OCI-LY1 (cell line): ENCODE data around the gene IGSF10.
A peak's percentile ranks its signal among the peaks of the same experiment; 100 is the strongest.

ENCODE experiments used
- H2AFZ ChIP-seq: fragments of 200-600 bp; sonication (generic), shearing (Covaris generic); 2 replicates; pipeline ENCODE4 v1.6.0; 2014; ENCODE audit warnings: antibody characterized with exemption, mild to moderate bottlenecking, low read length
- H3F3A ChIP-seq: fragments of 200-600 bp; sonication (generic), shearing (Covaris generic); 2 replicates; pipeline ENCODE4 v1.6.0; 2014; ENCODE audit warnings: mild to moderate bottlenecking, antibody characterized with exemption, low read length, moderate library complexity; ENCODE audit not compliant: insufficient read depth
- H3K27ac ChIP-seq: fragments of 200-600 bp; sonication (generic); 2 replicates; pipeline ENCODE4 v1.5.1; 2014; ENCODE audit warnings: low read length, mixed run types, mild to moderate bottlenecking, low read depth; ENCODE audit not compliant: poor library complexity, severe bottlenecking
- H3K27me3 ChIP-seq: fragments of 200-600 bp; sonication (generic); 2 replicates; pipeline ENCODE4 v1.6.0; 2014; ENCODE audit warnings: antibody characterized with exemption, mild to moderate bottlenecking, low read length, moderate library complexity; ENCODE audit not compliant: insufficient read depth
- H3K36me3 ChIP-seq: fragments of 200-600 bp; sonication (generic); 2 replicates; pipeline ENCODE4 v1.6.1; 2014; ENCODE audit warnings: mild to moderate bottlenecking, antibody characterized with exemption, low read length, moderate library complexity, mixed read lengths; ENCODE audit not compliant: insufficient read depth
- H3K4me1 ChIP-seq: fragments of 200-600 bp; sonication (generic); 2 replicates; pipeline ENCODE4 v1.5.1; 2014; ENCODE audit warnings: mild to moderate bottlenecking, low read length, moderate library complexity; ENCODE audit not compliant: insufficient read depth, severe bottlenecking
- H3K4me2 ChIP-seq: fragments of 200-600 bp; sonication (generic), shearing (Covaris generic); 2 replicates; pipeline ENCODE4 v1.6.1; 2014; ENCODE audit warnings: low read length
- H3K4me3 ChIP-seq: fragments of 200-600 bp; sonication (generic); 2 replicates; pipeline ENCODE4 v1.5.1; 2014; ENCODE audit warnings: low read length, low read depth, mild to moderate bottlenecking, mixed read lengths; ENCODE audit not compliant: poor library complexity, severe bottlenecking
- H3K79me2 ChIP-seq: fragments of 200-600 bp; shearing (Covaris generic); 2 replicates; pipeline ENCODE4 v1.6.1; 2016; ENCODE audit warnings: mixed run types, low read length, mixed read lengths; ENCODE audit not compliant: insufficient read depth
- H3K9ac ChIP-seq: fragments of 200-600 bp; sonication (generic), shearing (Covaris generic); 2 replicates; pipeline ENCODE4 v1.6.1; 2014; ENCODE audit warnings: mild to moderate bottlenecking, low read length, mixed read lengths
- H3K9me2 ChIP-seq: fragments of 200-600 bp; sonication (generic), shearing (Covaris generic); 2 replicates; pipeline ENCODE4 v1.6.1; 2014; ENCODE audit warnings: low read depth, mild to moderate bottlenecking, low read length, mixed read lengths
- H3K9me3 ChIP-seq: fragments of 200-600 bp; shearing (Covaris generic); 2 replicates; pipeline ENCODE4 v1.6.1; 2014; ENCODE audit warnings: low read length, mixed read lengths
- H4K20me1 ChIP-seq: fragments of 200-600 bp; sonication (generic), shearing (Covaris generic); 2 replicates; pipeline ENCODE4 v1.6.0; 2016; ENCODE audit warnings: mild to moderate bottlenecking, low read length; ENCODE audit not compliant: insufficient read depth
- EZH2 ChIP-seq: fragments of 200-600 bp; sonication (generic), shearing (Covaris generic); IDR thresholded peaks from 2 replicates; pipeline ENCODE4 v1.8.0; 2017; ENCODE audit warnings: borderline replicate concordance, mixed run types, mild to moderate bottlenecking, antibody characterized with exemption, low read length, moderate library complexity, mixed read lengths
- TF ChIP-seq, protein P1 (sequence below): fragments of 200-600 bp; sonication (generic), shearing (Covaris generic); IDR thresholded peaks from 2 replicates; pipeline ENCODE4 v1.5.1; 2017; ENCODE audit warnings: mild to moderate bottlenecking, antibody characterized with exemption, low read length, moderate library complexity, mixed read lengths

Gene IGSF10

DNA sequence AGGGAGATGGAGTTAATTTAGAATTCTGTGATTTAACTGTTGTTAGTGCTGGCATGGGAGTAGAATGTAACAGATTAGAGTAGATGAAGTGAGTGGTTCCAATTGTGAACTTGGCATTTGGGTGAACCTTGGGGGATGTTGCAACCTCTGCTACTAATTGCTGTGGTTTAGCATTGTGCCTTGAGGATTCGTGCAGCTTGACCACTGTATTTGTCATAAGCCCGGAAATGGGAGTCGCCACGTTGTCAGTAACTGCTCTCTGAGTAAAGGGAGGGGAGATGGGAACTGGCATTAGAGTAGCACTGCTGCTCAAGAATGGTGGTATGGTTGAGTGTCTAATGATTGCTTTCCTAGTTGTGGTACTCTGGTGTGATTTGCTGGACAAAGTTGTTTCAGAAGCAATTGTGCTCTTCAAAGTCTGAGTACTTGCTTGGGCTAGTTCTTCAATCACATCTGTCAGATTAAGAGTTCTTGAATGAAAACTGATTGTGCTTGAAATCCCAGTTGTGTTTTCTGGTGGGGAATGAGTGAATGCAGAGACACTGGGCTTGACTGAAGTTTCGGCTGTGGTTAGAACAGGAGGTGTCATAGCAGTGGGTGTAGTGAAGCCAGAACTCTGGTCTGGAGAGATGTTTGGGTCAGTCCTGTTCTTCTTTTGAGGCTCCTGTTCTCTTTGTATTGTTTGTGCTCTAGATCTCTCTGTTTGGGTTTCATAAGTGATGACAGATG is 15.4 kb downstream of the IGSF10 start:
- no peak overlapping the region for H3K4me2 ChIP-seq
- no peaks in the 10 kb centered on the region for H3F3A ChIP-seq
- no peaks in the 10 kb centered on the region for H3K9me2 ChIP-seq
- H3K9ac ChIP-seq = no peak overlapping the region
- no peaks in the 10 kb centered on the region; the same call in 1 of the 2 replicates for H3K27me3 ChIP-seq
- H3K36me3 ChIP-seq = no peaks in the 10 kb centered on the region
- no peak overlapping the region for H3K4me3 ChIP-seq
- no peak for TF ChIP-seq EZH2
- no peaks in the 10 kb centered on the region for H3K9me3 ChIP-seq
- no peaks in the 10 kb centered on the region for H3K79me2 ChIP-seq
- H3K4me1 ChIP-seq = no peaks in the 10 kb centered on the region
- H4K20me1 ChIP-seq = no peaks in the 10 kb centered on the region
- H3K27ac ChIP-seq = no peak overlapping the region
- no peak overlapping the region for H2AFZ ChIP-seq

DNA sequence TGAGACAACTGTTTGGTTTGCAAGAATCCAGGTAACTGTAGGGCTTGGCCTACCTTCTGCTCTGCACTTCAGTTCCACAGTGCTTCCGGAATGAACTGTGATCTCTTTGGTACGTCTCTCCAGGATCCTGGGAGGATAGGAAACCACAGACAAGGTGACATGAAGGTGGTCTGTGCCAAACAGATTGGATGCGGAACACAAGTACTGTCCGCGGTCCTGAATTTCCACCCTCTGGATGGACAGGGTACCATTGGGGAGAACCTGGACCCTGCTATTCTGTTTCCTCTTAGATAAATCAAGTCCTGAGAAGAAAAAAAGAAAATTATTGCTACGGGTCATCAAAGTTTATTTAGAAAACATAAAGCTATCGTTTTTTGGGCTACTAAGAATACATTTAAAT is 17.3 kb downstream of the IGSF10 start:
- Histone ChIP-seq H3K4me2 (no peak overlapping the region), H3K9me2 (no peaks in the 10 kb centered on the region), H3K4me1 (no peaks in the 10 kb centered on the region)

GRCh38 chr3:151440940-151441339 is 19.9 kb downstream of the IGSF10 start:
- Histone ChIP-seq H3K9ac (no peak overlapping the region), H4K20me1 (no peaks in the 10 kb centered on the region), H3K9me3 (no peaks in the 10 kb centered on the region), H3F3A (no peaks in the 10 kb centered on the region), H3K27me3 (no peaks in the 10 kb centered on the region), H3K9me2 (no peaks in the 10 kb centered on the region), H3K4me3 (no peak overlapping the region), H2AFZ (no peak overlapping the region), H3K79me2 (no peaks in the 10 kb centered on the region), H3K4me1 (no peaks in the 10 kb centered on the region), H3K36me3 (no peaks in the 10 kb centered on the region), H3K27ac (no peak overlapping the region), H3K4me2 (no peak overlapping the region)
- TF ChIP-seq EZH2 = no peak
- TF ChIP-seq, protein P1, sequence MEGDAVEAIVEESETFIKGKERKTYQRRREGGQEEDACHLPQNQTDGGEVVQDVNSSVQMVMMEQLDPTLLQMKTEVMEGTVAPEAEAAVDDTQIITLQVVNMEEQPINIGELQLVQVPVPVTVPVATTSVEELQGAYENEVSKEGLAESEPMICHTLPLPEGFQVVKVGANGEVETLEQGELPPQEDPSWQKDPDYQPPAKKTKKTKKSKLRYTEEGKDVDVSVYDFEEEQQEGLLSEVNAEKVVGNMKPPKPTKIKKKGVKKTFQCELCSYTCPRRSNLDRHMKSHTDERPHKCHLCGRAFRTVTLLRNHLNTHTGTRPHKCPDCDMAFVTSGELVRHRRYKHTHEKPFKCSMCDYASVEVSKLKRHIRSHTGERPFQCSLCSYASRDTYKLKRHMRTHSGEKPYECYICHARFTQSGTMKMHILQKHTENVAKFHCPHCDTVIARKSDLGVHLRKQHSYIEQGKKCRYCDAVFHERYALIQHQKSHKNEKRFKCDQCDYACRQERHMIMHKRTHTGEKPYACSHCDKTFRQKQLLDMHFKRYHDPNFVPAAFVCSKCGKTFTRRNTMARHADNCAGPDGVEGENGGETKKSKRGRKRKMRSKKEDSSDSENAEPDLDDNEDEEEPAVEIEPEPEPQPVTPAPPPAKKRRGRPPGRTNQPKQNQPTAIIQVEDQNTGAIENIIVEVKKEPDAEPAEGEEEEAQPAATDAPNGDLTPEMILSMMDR = no peak

More for the DNA sequence above, 17.3 kb downstream of the IGSF10 start:
- H3K27ac ChIP-seq = no peak overlapping the region
- no peak for TF ChIP-seq EZH2
- TF ChIP-seq, protein P1 = no peak
- no peak overlapping the region for H2AFZ ChIP-seq
- H3K9me3 ChIP-seq = no peaks in the 10 kb centered on the region
- no peaks in the 10 kb centered on the region; the same call in 1 of the 2 replicates for H3K27me3 ChIP-seq
- no peaks in the 10 kb centered on the region for H3K36me3 ChIP-seq
- no peak overlapping the region for H3K4me3 ChIP-seq
- no peak overlapping the region for H3K9ac ChIP-seq
- H3K79me2 ChIP-seq = no peaks in the 10 kb centered on the region
- H3F3A ChIP-seq = no peaks in the 10 kb centered on the region
- H4K20me1 ChIP-seq = no peaks in the 10 kb centered on the region

DNA sequence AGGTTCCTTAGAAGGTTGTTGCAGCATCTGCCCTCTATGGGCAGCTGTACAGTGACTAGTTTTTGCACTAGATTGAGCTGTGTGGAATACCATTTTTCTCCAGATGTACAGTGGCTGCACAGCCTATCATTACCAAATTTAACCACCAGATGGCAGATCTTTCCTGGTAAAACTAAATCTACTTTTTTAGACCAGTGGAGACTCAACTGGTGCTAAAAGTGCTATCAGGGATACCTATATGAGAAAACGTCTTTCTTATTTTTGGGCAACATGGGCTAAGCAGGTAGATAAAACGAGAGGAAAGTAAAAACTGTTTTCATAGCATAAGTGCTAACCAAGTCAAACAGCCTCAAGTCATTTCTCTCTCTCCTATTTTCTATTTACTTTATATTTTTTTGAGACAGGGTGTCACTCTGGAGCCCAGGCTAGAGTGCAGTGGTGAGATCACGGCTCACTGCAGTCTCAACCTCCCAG is 21.2 kb downstream of the IGSF10 start:
- Histone ChIP-seq H3K4me3 (no peak overlapping the region), H3K27ac (no peak overlapping the region), H3K4me1 (no peaks in the 10 kb centered on the region), H4K20me1 (no peaks in the 10 kb centered on the region), H3K9me3 (no peaks in the 10 kb centered on the region), H3K9ac (no peak overlapping the region), H3K36me3 (no peaks in the 10 kb centered on the region), H3K79me2 (no peaks in the 10 kb centered on the region), H3K27me3 (no peaks in the 10 kb centered on the region), H3K9me2 (no peaks in the 10 kb centered on the region), H2AFZ (no peak overlapping the region), H3F3A (no peaks in the 10 kb centered on the region), H3K4me2 (no peak overlapping the region)
- no peak for TF ChIP-seq EZH2
- TF ChIP-seq, protein P1 = peak; percentile 93
